Adrenal gland (tissue), 5 donors: ENCODE results near the gene LRRC9.

Experiments
- CTCF ChIP-seq, 6 experiments: fragments of 450-650 bp in 4 of 6; fragments of 200-600 bp in 2 of 6; sonication (generic) in 1 of 6; IDR thresholded peaks; 1 replicate in 5 of 6; 2 replicates in 1 of 6; pipeline versions ENCODE4 v1.5.1 to v1.8.0; 2016 to 2021; ENCODE audit warnings: antibody characterized with exemption in 6 of 6, mild to moderate bottlenecking in 2 of 6, moderate library complexity in 1 of 6
- POLR2A ChIP-seq, 2 donors: fragments of 450-650 bp; IDR thresholded peaks; one replicate each; pipeline ENCODE4 v1.6.1; 2017; ENCODE audit warnings: antibody characterized with exemption in 2 of 2, mild to moderate bottlenecking in 2 of 2, moderate library complexity in 1 of 2
- donor health status: DM: no; HTN: no; CAD: no.

- TF ChIP-seq POLR2A (IDR thresholded peaks at IDR 0.05) (no peak), CTCF (IDR thresholded peaks at IDR 0.05) (no peak)
Measured at GRCh38 chr14:60106339-60106738, 186.4 kb downstream of the LRRC9 start.
